HG03108 (cell line): Measurements from ENCODE around the gene DZIP1L.

Experiments used
- ATAC-seq: cut with Tn5 transposase; IDR thresholded peaks from one replicate; pipeline ENCODE4 v1.9.1; 2021; ENCODE audit warnings: moderate library complexity; ENCODE audit not compliant: unreplicated experiment

DZIP1L gene

GRCh38 chr3:138068579-138069174, 46.7 kb downstream of the DZIP1L start:
- peak; percentile 81 for ATAC-seq

DNA sequence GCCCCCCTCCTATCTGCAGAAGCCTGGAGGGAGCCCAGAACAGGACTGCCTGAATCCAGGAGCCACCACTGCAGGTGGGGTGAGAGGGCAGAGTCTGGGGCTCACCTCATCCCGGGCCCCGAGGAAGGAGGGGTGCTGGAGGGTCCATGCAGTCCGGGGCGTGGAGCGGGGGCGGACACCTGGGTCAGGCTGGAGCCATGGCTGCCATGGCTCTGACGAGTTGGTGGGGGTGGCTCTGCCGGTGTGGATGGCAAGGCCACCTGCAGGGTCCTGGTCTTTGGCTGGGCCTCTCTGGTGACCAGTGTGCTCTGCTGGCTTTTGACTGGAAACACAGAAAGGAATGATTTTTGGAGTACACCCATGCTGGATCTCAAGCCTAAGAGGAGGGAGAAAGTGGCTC, 47.4 kb downstream of the DZIP1L start:
- ATAC-seq: no peak

DNA sequence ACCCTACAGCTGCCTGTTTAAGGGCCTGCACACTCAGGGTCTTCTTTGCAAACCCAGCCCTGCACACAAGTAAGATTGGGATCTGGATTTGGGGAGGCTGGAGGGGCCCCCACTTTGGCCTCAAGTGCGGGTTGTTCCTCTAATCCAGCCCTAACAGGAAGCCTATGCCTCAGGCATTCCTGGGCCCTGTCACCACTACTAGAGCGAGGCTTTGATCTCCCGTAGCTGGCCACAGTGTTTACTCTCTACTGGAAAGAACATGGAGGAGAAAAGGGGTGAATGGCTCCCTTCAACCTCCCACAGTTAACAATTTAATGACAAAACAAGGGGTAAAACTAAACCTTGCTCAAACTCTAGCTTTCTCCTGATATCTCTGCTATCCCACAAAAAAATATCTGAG, 48.4 kb downstream of the DZIP1L start:
- no peak for ATAC-seq

GRCh38 chr3:138066383-138066782, 49.0 kb downstream of the DZIP1L start:
- ATAC-seq: peak; percentile 73

DNA sequence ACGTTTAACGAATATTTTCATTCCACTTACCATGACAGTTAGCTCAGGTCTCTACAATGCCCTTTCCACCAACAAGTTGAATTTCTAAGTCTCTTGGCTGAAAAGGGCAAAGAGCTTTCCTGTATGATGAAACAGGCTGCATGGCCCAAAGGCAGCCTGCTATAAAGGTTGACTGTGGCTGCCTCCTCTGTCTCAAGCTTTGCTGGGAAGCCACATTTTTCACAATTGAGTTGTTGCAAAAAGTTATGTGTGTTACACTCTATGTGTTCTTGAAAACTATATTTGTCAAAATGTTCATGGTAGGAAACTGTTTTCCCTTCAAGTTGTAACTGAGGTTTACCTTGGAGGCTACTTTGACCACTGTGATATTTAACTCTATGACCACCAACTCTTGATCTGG, 49.5 kb downstream of the DZIP1L start:
- peak; percentile 6 for ATAC-seq

DNA sequence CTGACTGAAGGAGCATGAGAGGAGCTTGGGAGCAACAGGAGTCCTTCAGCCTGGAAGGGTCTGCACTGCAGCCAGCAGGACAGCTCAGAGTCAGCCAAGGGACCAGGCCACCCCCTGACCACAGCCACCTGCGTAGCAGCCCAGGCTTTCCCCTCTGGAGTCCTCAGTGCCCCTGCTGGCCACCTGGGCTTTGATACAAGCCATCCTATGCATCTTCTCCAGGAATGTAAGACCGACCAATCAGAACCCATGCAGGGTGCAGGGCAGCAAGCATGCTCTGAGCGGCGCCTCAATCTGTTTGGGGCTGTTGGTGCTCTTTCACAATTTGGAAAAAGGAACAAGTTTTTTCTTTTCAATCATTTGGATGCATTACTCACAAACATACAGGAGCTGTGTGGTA, 52.0 kb downstream of the DZIP1L start:
- ATAC-seq: no peak

- no peak for ATAC-seq
Observed at GRCh38 chr3:138062626-138063025, 52.8 kb downstream of the DZIP1L start.

DNA sequence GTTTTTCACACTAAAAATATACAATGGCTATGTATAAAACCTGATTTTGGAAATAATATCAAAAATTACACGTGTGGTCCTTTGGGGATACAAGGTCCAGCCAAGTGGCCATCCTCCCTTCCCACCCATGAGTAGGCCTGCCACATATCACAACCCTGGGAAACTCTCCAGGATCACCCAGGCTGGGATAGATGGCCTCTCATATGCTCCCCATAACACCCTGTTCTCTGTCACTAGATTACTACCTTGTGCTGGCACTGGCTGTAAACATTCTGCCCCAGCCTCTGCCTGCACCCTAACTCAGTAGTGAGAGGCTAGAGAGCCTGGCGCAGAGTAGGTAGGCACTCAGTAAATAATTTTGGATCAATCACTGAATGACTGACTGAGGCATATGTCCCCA, 53.4 kb downstream of the DZIP1L start:
- ATAC-seq: no peak

GRCh38 chr3:138060792-138061191, 54.6 kb downstream of the DZIP1L start:
- no peak for ATAC-seq

- ATAC-seq: no peak
Observed at GRCh38 chr3:138059261-138059660, 56.1 kb downstream of the DZIP1L start.

- no peak for ATAC-seq
Observed at GRCh38 chr3:138057384-138057783, 58.0 kb downstream of the DZIP1L start.

- ATAC-seq: no peak
Observed at GRCh38 chr3:138054057-138054456, 61.4 kb downstream of the DZIP1L start.

DNA sequence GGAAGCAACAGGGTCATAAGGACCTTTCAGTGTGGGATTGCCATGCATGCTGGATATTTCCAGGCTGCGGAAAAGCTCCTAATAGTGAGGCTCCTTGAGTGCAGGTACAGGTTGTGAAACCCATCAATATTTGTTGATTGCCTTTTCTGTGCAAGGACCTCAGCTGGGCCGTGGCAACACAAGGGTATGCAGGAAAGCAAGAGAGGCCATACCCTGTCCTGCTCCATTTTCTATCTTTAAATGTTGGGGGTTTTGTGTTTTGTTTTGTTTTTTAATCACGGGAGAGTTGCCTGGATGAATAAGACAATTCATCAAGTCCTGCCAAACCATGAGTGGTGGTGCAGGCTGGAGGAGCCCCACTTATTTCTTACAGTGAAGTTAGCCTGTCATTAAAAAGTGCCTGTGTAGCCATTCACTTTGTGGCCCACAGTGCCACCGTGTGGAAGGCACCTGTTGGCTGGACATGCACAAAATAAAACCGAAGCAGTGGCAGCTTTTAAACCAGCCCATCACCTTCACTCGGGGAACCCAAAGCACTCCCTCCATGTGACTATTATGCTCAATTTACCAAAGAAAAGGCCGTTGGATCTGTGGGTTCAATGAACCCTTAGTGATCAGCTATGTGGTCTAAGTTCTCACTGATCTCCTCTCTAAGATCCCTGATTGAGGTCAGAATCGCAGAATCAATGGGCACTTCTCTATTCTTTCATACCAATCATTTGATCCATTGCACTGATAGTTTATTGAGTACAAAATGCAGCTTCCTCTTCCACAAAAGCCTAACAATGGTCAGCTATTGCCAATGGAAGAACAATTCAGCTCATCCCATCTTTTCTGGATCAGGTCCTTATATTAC, 63.2 kb downstream of the DZIP1L start:
- ATAC-seq: peak; percentile 72

DNA sequence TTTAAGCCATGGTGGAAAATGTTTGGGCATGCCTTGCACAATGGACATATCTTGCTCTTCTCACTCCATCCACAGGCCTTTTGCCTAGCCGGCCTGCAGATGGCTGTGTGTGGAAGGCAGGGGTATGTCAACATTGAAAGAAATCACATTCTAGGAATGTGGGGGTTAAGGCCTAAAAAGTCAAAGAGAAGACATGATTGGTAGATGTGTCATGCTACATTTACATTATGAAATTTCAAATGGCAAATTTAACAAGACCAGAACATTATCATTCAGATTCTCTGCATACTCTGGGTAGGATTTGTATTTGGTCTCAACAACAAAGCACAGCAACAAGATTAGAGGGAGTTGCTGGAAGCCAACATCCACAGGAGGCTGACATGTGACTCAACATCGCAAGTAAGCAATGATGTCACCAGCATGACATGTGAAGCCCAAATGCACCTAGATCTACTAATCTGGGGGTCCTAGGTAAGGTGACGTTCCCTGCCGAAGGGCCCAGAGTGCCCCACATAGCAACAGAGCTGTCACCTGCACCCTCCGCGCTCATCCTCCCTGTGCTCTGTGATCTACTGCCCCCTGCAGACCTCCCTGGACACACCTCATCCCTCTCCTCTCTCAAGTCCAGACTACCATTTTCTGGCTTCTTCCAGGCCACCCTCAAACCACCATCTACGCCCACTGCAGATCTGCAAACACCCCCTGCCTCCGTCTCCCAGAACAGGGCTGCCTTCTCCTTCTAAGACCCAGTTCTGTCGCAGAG, 66.1 kb downstream of the DZIP1L start:
- ATAC-seq: no peak

- ATAC-seq: no peak
Observed at GRCh38 chr3:138047596-138048158, 67.7 kb downstream of the DZIP1L start.

DNA sequence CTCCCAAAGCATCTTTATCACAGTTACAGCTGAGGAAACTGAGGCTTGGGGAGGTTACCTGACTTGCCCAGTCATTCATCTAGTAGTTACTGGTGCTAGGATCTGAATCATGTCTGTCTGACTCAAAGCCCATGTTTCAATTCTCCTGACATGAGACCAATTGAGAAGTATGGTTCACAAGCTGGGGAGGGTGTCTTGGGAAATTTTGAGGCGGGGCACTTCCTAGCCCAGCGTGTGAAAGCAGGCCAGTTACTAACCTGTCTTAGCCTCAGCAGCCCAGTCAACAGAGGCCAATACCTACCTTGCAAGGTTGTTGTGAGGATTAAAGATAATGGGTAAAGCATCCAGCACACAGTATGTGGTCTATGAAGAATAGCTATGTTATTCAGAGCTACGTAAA, 68.5 kb downstream of the DZIP1L start:
- ATAC-seq: peak; percentile 48

- no peak for ATAC-seq
Observed at GRCh38 chr3:138046085-138046484, 69.3 kb downstream of the DZIP1L start.

DNA sequence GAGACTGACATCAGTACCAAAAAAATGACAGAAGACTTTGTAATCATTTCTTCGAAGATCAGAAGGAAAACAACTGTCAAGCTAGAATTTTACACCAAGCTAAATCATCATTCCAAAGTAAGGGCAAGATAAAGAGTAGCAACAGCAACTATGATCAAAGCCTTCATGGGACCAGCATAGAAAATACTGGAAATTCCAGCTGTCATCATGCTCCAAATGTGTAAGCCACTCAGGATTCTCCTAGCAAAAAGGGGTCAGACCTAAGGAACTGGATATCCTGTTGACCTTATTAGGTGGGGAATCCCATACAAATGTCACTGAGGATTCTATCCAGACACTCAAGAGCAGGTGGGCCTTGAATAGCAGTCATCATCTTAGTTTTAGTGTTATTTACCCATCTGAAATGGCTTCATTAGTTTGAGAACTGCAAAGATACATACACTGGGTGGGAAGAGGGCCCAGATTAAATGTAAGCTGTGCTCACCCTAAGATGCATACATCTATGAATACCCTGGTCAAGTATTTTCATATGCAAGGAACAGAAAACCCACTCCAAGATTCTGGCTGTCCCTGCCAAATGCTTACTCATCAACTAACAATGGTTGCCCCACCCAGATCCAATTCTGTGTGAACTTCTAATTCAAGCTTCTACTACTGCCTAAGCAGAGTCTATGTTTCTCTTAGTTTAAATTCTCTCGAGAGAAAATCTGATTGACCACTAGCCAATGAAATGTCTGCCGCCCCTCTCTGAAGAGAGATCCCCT, 72.0 kb downstream of the DZIP1L start:
- no peak for ATAC-seq

GRCh38 chr3:138042043-138042442, 73.4 kb downstream of the DZIP1L start:
- no peak for ATAC-seq

- ATAC-seq: no peak
Observed at GRCh38 chr3:138038725-138039462, 76.5 kb downstream of the DZIP1L start.
